ENCODE measurements around the gene ZFAND2B.

Gene ZFAND2B

GRCh38 chr2:219181531-219181930 lies 25.1 kb upstream of the ZFAND2B start:
- Histone ChIP-seq H3K9ac (ENCODE audit: low read length) (no peak overlapping the region), H4K20me1 (ENCODE audit: low read depth, low read length) (no peaks in the 10 kb centered on the region), H3K36me3 (ENCODE audit: low read length) (no peaks in the 10 kb centered on the region)

DNA sequence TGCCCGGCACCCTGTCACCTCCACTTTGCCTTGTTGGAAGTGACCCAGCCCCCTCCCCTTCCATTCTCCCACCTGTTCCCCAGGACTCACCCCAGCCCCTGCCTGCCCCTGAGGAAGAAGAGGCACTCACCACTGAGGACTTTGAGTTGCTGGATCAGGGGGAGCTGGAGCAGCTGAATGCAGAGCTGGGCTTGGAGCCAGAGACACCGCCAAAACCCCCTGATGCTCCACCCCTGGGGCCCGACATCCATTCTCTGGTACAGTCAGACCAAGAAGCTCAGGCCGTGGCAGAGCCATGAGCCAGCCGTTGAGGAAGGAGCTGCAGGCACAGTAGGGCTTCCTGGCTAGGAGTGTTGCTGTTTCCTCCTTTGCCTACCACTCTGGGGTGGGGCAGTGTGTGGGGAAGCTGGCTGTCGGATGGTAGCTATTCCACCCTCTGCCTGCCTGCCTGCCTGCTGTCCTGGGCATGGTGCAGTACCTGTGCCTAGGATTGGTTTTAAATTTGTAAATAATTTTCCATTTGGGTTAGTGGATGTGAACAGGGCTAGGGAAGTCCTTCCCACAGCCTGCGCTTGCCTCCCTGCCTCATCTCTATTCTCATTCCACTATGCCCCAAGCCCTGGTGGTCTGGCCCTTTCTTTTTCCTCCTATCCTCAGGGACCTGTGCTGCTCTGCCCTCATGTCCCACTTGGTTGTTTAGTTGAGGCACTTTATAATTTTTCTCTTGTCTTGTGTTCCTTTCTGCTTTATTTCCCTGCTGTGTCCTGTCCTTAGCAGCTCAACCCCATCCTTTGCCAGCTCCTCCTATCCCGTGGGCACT lies 24.0 kb upstream of the ZFAND2B start:
- no peaks in the 10 kb centered on the region for H3K9me3 ChIP-seq (ENCODE audit: insufficient read depth, low read length)
- peaks cover 4% of the 10 kb centered on the region for H3F3A ChIP-seq (ENCODE audit: insufficient read depth)
- no peaks in the 10 kb centered on the region for H3K27me3 ChIP-seq (ENCODE audit: low read length)
- no peak overlapping the region for H3K4me2 ChIP-seq (ENCODE audit: low read depth, low read length, poor library complexity, severe bottlenecking)
- H3K79me2 ChIP-seq (ENCODE audit: insufficient read depth, low read length) = peaks cover 20% of the 10 kb centered on the region
- H2AFZ ChIP-seq (ENCODE audit: low read depth, low read length, severe bottlenecking) = no peak overlapping the region
- TF ChIP-seq, protein P1, sequence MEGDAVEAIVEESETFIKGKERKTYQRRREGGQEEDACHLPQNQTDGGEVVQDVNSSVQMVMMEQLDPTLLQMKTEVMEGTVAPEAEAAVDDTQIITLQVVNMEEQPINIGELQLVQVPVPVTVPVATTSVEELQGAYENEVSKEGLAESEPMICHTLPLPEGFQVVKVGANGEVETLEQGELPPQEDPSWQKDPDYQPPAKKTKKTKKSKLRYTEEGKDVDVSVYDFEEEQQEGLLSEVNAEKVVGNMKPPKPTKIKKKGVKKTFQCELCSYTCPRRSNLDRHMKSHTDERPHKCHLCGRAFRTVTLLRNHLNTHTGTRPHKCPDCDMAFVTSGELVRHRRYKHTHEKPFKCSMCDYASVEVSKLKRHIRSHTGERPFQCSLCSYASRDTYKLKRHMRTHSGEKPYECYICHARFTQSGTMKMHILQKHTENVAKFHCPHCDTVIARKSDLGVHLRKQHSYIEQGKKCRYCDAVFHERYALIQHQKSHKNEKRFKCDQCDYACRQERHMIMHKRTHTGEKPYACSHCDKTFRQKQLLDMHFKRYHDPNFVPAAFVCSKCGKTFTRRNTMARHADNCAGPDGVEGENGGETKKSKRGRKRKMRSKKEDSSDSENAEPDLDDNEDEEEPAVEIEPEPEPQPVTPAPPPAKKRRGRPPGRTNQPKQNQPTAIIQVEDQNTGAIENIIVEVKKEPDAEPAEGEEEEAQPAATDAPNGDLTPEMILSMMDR (IDR thresholded peaks at IDR 0.05; ENCODE audit: insufficient read depth, low read length, poor library complexity, severe bottlenecking) = no peak
- TF ChIP-seq EZH2phosphoT487 (conservative IDR thresholded peaks at IDR 0.05; ENCODE audit: low read length) = no peak
- no peaks in the 10 kb centered on the region for H3K36me3 ChIP-seq (ENCODE audit: low read length)
- no peak overlapping the region for H3K9ac ChIP-seq (ENCODE audit: low read length)
- H3K4me3 ChIP-seq (ENCODE audit: insufficient read depth, low read length, poor library complexity, severe bottlenecking) = no peak overlapping the region
- no peak overlapping the region for H3K27ac ChIP-seq (ENCODE audit: low read depth, low read length)
- no peaks in the 10 kb centered on the region for H3K9me2 ChIP-seq (replicated peaks; ENCODE audit: insufficient read depth, low read length)
- no peaks in the 10 kb centered on the region for H4K20me1 ChIP-seq (ENCODE audit: low read depth, low read length)

More at GRCh38 chr2:219181531-219181930, 25.1 kb upstream of the ZFAND2B start:
- H3K9me2 ChIP-seq (replicated peaks; ENCODE audit: insufficient read depth, low read length) = no peaks in the 10 kb centered on the region
- H3K9me3 ChIP-seq (ENCODE audit: insufficient read depth, low read length) = no peaks in the 10 kb centered on the region
- H3K4me2 ChIP-seq (ENCODE audit: low read depth, low read length, poor library complexity, severe bottlenecking) = no peak overlapping the region
- H3K4me3 ChIP-seq (ENCODE audit: insufficient read depth, low read length, poor library complexity, severe bottlenecking) = no peak overlapping the region
- H3K79me2 ChIP-seq (ENCODE audit: insufficient read depth, low read length) = peaks cover 20% of the 10 kb centered on the region
- TF ChIP-seq, protein P1 (IDR thresholded peaks at IDR 0.05; ENCODE audit: insufficient read depth, low read length, poor library complexity, severe bottlenecking) = no peak
- no peak for TF ChIP-seq EZH2phosphoT487 (conservative IDR thresholded peaks at IDR 0.05; ENCODE audit: low read length)
- H3K27me3 ChIP-seq (ENCODE audit: low read length) = no peaks in the 10 kb centered on the region
- H2AFZ ChIP-seq (ENCODE audit: low read depth, low read length, severe bottlenecking) = no peak overlapping the region
- no peak overlapping the region for H3K27ac ChIP-seq (ENCODE audit: low read depth, low read length)
- H3F3A ChIP-seq (ENCODE audit: insufficient read depth) = peaks cover 10% of the 10 kb centered on the region

DNA sequence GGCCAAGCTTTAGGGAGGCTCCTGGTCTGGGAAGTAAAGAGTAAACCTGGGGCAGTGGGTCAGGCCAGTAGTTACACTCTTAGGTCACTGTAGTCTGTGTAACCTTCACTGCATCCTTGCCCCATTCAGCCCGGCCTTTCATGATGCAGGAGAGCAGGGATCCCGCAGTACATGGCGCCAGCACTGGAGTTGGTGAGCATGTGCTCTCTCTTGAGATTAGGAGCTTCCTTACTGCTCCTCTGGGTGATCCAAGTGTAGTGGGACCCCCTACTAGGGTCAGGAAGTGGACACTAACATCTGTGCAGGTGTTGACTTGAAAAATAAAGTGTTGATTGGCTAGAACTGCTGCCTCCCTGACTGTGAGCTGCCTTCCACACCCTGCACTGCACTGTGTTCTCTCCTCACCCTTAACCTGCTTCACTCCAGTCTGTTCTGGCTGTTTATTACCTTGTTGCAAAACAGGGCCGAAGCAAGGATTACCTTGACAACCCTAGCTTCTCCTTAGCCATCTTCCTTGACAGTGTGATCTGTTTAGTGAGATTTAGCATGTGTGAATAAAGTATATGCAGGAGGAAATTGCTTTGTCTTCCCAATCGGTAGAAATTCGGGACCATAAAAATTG lies 23.3 kb upstream of the ZFAND2B start:
- Histone ChIP-seq H3K4me2 (ENCODE audit: low read depth, low read length, poor library complexity, severe bottlenecking) (no peak overlapping the region), H2AFZ (ENCODE audit: low read depth, low read length, severe bottlenecking) (no peak overlapping the region), H3K79me2 (ENCODE audit: insufficient read depth, low read length) (peaks cover 20% of the 10 kb centered on the region), H4K20me1 (ENCODE audit: low read depth, low read length) (no peaks in the 10 kb centered on the region), H3K27ac (ENCODE audit: low read depth, low read length) (no peak overlapping the region), H3K27me3 (ENCODE audit: low read length) (no peaks in the 10 kb centered on the region), H3F3A (ENCODE audit: insufficient read depth) (no peaks in the 10 kb centered on the region), H3K36me3 (ENCODE audit: low read length) (no peaks in the 10 kb centered on the region), H3K9ac (ENCODE audit: low read length) (no peak overlapping the region), H3K4me3 (ENCODE audit: insufficient read depth, low read length, poor library complexity, severe bottlenecking) (no peak overlapping the region), H3K9me3 (ENCODE audit: insufficient read depth, low read length) (no peaks in the 10 kb centered on the region), H3K9me2 (replicated peaks; ENCODE audit: insufficient read depth, low read length) (no peaks in the 10 kb centered on the region)
- no peak for TF ChIP-seq EZH2phosphoT487 (conservative IDR thresholded peaks at IDR 0.05; ENCODE audit: low read length)
- TF ChIP-seq, protein P1 (IDR thresholded peaks at IDR 0.05; ENCODE audit: insufficient read depth, low read length, poor library complexity, severe bottlenecking) = no peak

Data from SU-DHL-6 (cell line).